GM12878 (cell line): ENCODE measurements around the gene ARHGAP26. TPM values are rescaled to one million over a fixed set of nuclear protein-coding genes. Genes with fewer than 3 reads are reported as not detected.

ENCODE experiments used
- ATAC-seq: fragments of 200-7000 bp; cut with Tn5 transposase; 3 replicates; pipeline ENCODE4 v1.9.1; 2020; ENCODE audit warnings: mild to moderate bottlenecking, moderate library complexity
- BruUV-seq: library from RNA; stranded (reverse); fragments of 400-500 nt; replicated peaks from 2 replicates; lab custom pipeline; 2021; lab: Mats Ljungman, UMichigan
- CTCF ChIA-PET: fragments of 300-600 bp; sonication (Branson Sonifier 250); formaldehyde crosslinking; extraction: SDS; loops from one replicate; lab custom pipeline; 2021; ENCODE audit warnings: inconsistent platforms; lab: Yijun Ruan, JAX
- POLR2A ChIA-PET: fragments of 350-600 bp; formaldehyde crosslinking; extraction: SDS; loops from one replicate; lab custom pipeline; 2021; ENCODE audit warnings: inconsistent platforms; lab: Charles Lee
- RAD21 ChIA-PET: fragments of 300-600 bp; sonication (Branson Sonifier 250); formaldehyde crosslinking; loops from one replicate; lab custom pipeline; 2023; ENCODE audit warnings: antibody characterized with exemption; ENCODE audit not compliant: unreplicated experiment; lab: Charles Lee
- SMC1A ChIA-PET: fragments of 300-600 bp; sonication (Branson Sonifier 250); formaldehyde crosslinking; loops from one replicate; lab custom pipeline; 2023; ENCODE audit not compliant: unreplicated experiment, uncharacterized antibody; lab: Charles Lee
- DNase-seq: peaks from one replicate; pipeline ENCODE4 v3.0.0-alpha.2; 2011; ENCODE audit warnings: low read depth, low spot score
- FAIRE-seq: peaks from 3 replicates; lab custom pipeline; 2011; peaks lifted over from hg19 to GRCh38; lab: Jason Lieb, UNC
- H2AFZ ChIP-seq: 2 replicates; pipeline ENCODE4 v1.6.0; 2011; ENCODE audit warnings: low read depth, low read length, control low read depth; ENCODE audit not compliant: control insufficient read depth
- H3K27ac ChIP-seq: 2 replicates; pipeline ENCODE4 v1.5.1; 2011; ENCODE audit warnings: control low read depth; ENCODE audit not compliant: control insufficient read depth, insufficient read depth
- H3K27me3 ChIP-seq, 2 experiments: replicated peaks in 1 of 2; 2 replicates each; pipeline versions ENCODE4 v1.6.0 to v1.6.1; 2011; ENCODE audit warnings: low read length in 1 of 2; ENCODE audit not compliant: control insufficient read depth in 2 of 2, insufficient read depth in 2 of 2
- H3K36me3 ChIP-seq, 2 experiments: 2 replicates each; pipeline ENCODE4 v1.5.1; 2011; ENCODE audit warnings: low read length in 1 of 2; ENCODE audit not compliant: control insufficient read depth in 2 of 2, insufficient read depth in 2 of 2
- H3K4me1 ChIP-seq: 2 replicates; pipeline ENCODE4 v1.6.1; 2011; ENCODE audit warnings: mild to moderate bottlenecking, low read length, moderate library complexity, mixed read lengths; ENCODE audit not compliant: control insufficient read depth, insufficient read depth
- H3K4me2 ChIP-seq: 2 replicates; pipeline ENCODE4 v1.6.0; 2011; ENCODE audit warnings: control low read depth; ENCODE audit not compliant: control insufficient read depth, insufficient read depth
- H3K4me3 ChIP-seq: fragments of 200-600 bp; sonication (generic); 2 replicates; pipeline ENCODE4 v1.5.1; 2016
- H3K79me2 ChIP-seq: 2 replicates; pipeline ENCODE4 v1.6.0; 2011; ENCODE audit warnings: low read length; ENCODE audit not compliant: control insufficient read depth, insufficient read depth
- H3K9ac ChIP-seq: 2 replicates; pipeline ENCODE4 v1.8.0; 2011; ENCODE audit warnings: low read length, control low read depth, mixed read lengths; ENCODE audit not compliant: control insufficient read depth, insufficient read depth
- H3K9me3 ChIP-seq: replicated peaks from 3 replicates; pipeline ENCODE4 v1.5.1; 2011; ENCODE audit warnings: mild to moderate bottlenecking, low read length; ENCODE audit not compliant: control insufficient read depth, insufficient read depth
- H4K20me1 ChIP-seq: 2 replicates; pipeline ENCODE4 v1.6.0; 2011; ENCODE audit not compliant: control insufficient read depth, insufficient read depth
- LARP7 ChIP-seq: fragments of 450-650 bp; IDR thresholded peaks from 2 replicates; pipeline ENCODE4 v1.6.1; 2017; ENCODE audit warnings: mild to moderate bottlenecking
- MTA2 ChIP-seq: fragments of 450-650 bp; IDR thresholded peaks from 2 replicates; pipeline ENCODE4 v1.6.1; 2016; ENCODE audit warnings: low read depth, mild to moderate bottlenecking, moderate library complexity
- SIX5 ChIP-seq: IDR thresholded peaks from 2 replicates; pipeline ENCODE4 v1.6.1; 2011; ENCODE audit warnings: mild to moderate bottlenecking, low read depth, low read length, moderate library complexity; ENCODE audit not compliant: severe bottlenecking
- SP1 ChIP-seq: IDR thresholded peaks from one replicate; pipeline ENCODE4 v1.6.1; 2011; ENCODE audit warnings: low read depth, low read length
- WRNIP1 ChIP-seq: IDR thresholded peaks from 2 replicates; pipeline ENCODE4 v1.6.1; 2011; ENCODE audit warnings: low read depth, low read length, improper control_type of control experiment, borderline replicate concordance
- ZNF207 ChIP-seq: fragments of 450-650 bp; IDR thresholded peaks from 2 replicates; pipeline ENCODE4 v1.6.1; 2014; ENCODE audit warnings: antibody characterized with exemption, mild to moderate bottlenecking, borderline replicate concordance
- WGBS: methylation state at CpG from one replicate; pipeline ENCODE4 v1.1.6; 2016; ENCODE audit warnings: low lambda C conversion rate; ENCODE audit not compliant: insufficient replicate concordance, insufficient coverage; ENCODE audit errors: missing lambda C conversion rate; 5-methylcytosine and 5-hydroxymethylcytosine counted together
- in situ Hi-C: fragments of 300-500 bp; cut with MboI; formaldehyde crosslinking; loops from 9 replicates; pipeline ENCODE4 v1.14.3; 2018; ENCODE audit warnings: mixed read lengths
- intact Hi-C: fragments of 100-400 bp; cut with micrococcal nuclease; formaldehyde crosslinking; loops from one replicate; pipeline ENCODE4 v1.14.2; 2022; ENCODE audit not compliant: unreplicated experiment
- polyA plus RNA-seq, 11 experiments: library from polyadenylated mRNA; depleted of rRNA in 4 of 11; unstranded in 6 of 11; stranded (reverse) in 5 of 11; fragments of >200 nt; fragmentation: Nextera tagmentation in 4 of 11; fragmentation: Illumina TruSeq in 1 of 11; extraction: Ambion mirVana in 4 of 11; extraction: Trizol in 1 of 11; gene quantifications; 1 replicate in 1 of 11; 2 replicates in 10 of 11; pipeline versions ENCODE4 v1.2.1 to v1.2.3, GENCODE V29; 2011 to 2016; ENCODE audit warnings: inconsistent platforms in 2 of 11, missing spikeins in 2 of 11, low read depth in 1 of 11
- total RNA-seq, 4 experiments: library from RNA; depleted of rRNA in 3 of 4; stranded (reverse); fragments of >200 nt in 3 of 4; fragmentation: Illumina TruSeq in 1 of 4; extraction: Trizol in 1 of 4; gene quantifications; 2 replicates each; pipeline versions ENCODE4 v1.2.1 to v1.2.3, GENCODE V29; 2013 to 2021
- TF ChIP-seq, protein P1 (sequence below): fragments of 450-650 bp; IDR thresholded peaks from 2 replicates; pipeline ENCODE4 v1.6.1; 2016; ENCODE audit warnings: mild to moderate bottlenecking
- TF ChIP-seq, protein P2 (sequence below): IDR thresholded peaks from 2 replicates; pipeline ENCODE4 v1.6.1; 2011; ENCODE audit warnings: borderline replicate concordance, low read depth, mild to moderate bottlenecking, moderate library complexity, low read length; ENCODE audit not compliant: insufficient read depth, poor library complexity, severe bottlenecking
- TF ChIP-seq, protein P3 (sequence below): fragments of 450-650 bp; conservative IDR thresholded peaks from 2 replicates; pipeline ENCODE4 v1.6.1; 2017; ENCODE audit warnings: mild to moderate bottlenecking, moderate library complexity
- TF ChIP-seq, protein P4 (sequence below): fragments of 450-650 bp; IDR thresholded peaks from 2 replicates; pipeline ENCODE4 v1.6.1; 2017; ENCODE audit warnings: mild to moderate bottlenecking, low read depth, inconsistent platforms; ENCODE audit not compliant: poor library complexity, severe bottlenecking

The ARHGAP26 gene
- total and polyA plus RNA-seq, 10 of the 15 experiments (the other 5 are each of a cell fraction or from before 2014, with no cell fraction given), result 9.4 to 41.5 (median 19.3) TPM

DNA sequence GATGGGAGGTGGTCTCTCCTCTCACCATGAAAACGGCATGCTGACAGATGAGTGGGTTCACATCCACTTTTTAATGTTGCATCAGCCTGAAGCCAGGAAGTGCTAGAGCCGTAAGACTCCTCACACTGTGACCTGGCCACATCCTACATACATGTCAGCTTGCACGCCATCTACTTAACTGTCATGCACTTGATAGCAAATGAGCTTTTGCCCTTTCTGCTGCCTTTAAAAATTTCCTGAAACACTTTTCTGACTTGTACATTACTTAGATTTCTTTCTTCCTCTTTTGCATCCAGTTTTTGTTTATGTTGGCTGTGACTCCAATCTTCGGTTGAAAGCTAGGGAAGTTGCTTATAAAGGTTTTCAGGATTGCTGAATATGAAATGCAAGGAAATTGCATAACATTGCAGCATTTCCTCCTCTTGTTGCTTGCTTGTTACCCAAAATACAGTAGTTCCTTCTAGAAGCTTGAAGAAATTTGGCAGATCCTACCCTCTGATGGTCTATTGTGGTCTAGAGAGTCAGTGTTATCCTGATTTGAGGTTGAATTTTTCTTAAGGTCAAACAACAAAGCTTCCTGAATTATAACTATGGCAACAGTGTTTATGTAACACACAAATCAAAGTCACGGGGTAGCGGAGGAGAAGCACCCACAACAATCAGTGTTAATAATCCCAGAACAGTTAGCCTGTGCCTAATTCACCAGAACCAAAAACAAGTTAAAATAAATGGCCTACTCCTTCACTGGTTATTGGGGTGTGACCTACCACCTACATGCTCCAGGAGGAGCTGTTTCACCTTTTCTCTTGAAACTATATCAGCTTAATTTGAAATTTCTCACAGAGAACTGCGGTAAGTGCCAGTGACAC is 232.5 kb downstream of the ARHGAP26 start:
- in situ Hi-C loops (loop anchor here (10.0 kb wide), 3 partner anchors 78 to 1182 kb away; no protein-coding TSS in a partner anchor), intact Hi-C loops (loop anchor here (1.0 to 10.0 kb wide), 7 partner anchors 52 to 962 kb away; no protein-coding TSS in a partner anchor)
- Histone ChIP-seq H3K27ac (peak overlapping the region; percentile 89), H3K79me2 (no peaks in the 10 kb centered on the region; the same call in none of the 2 replicates), H3K4me3 (no peak overlapping the region), H3K4me2 (peak overlapping the region; percentile 61), H3K36me3 (no peaks in the 10 kb centered on the region), H3K9ac (peak overlapping the region; percentile 58), H3K9me3 (no peaks in the 10 kb centered on the region; the same call in 2 of the 3 replicates), H4K20me1 (no peaks in the 10 kb centered on the region), H3K4me1 (peaks cover 49% of the 10 kb centered on the region), H2AFZ (peak overlapping the region; percentile 5), H3K27me3 (no peaks in the 10 kb centered on the region)
- FAIRE-seq (peak; percentile 68), DNase-seq (peak; percentile 82), ATAC-seq (peak; percentile 78)
- POLR2A ChIA-PET, result interaction anchor here (0.6 to 3.0 kb wide), 26 partner anchors 17 to 823 kb away, joined by 3 to 20 read pairs (median 4); no protein-coding TSS in a partner anchor
- SMC1A ChIA-PET, result interaction anchor here (0.6 to 11.6 kb wide), 70 partner anchors 7 to 1187 kb away, joined by 3 to 149 read pairs (median 4); partner anchors contain the start of gene NR3C1
- BruUV-seq, result TSS peak; percentile 79
- RAD21 ChIA-PET, result interaction anchor here (0.6 to 11.9 kb wide), 68 partner anchors 10 to 1189 kb away, joined by 3 to 129 read pairs (median 4); partner anchors contain the start of genes KCTD16, NR3C1 and YIPF5
- WGBS, result under 1% methylated on average over 7 of the region's 7 CpGs
- CTCF ChIA-PET, result interaction anchor here (0.5 to 9.6 kb wide), 41 partner anchors 8 to 965 kb away, joined by 3 to 92 read pairs (median 4); partner anchors contain the start of gene NR3C1
- TF ChIP-seq, protein P1, sequence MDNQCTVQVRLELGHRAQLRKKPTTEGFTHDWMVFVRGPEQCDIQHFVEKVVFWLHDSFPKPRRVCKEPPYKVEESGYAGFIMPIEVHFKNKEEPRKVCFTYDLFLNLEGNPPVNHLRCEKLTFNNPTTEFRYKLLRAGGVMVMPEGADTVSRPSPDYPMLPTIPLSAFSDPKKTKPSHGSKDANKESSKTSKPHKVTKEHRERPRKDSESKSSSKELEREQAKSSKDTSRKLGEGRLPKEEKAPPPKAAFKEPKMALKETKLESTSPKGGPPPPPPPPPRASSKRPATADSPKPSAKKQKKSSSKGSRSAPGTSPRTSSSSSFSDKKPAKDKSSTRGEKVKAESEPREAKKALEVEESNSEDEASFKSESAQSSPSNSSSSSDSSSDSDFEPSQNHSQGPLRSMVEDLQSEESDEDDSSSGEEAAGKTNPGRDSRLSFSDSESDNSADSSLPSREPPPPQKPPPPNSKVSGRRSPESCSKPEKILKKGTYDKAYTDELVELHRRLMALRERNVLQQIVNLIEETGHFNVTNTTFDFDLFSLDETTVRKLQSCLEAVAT, result peak; percentile 76
- TF ChIP-seq WRNIP1 (0 out of 2 replicates have a peak, but pooled peaks have one; percentile 34), SIX5 (no peak), LARP7 (no peak), ZNF207 (no peak), MTA2 (peak; percentile 64), SP1 (peak; percentile 70)
- TF ChIP-seq, protein P2, sequence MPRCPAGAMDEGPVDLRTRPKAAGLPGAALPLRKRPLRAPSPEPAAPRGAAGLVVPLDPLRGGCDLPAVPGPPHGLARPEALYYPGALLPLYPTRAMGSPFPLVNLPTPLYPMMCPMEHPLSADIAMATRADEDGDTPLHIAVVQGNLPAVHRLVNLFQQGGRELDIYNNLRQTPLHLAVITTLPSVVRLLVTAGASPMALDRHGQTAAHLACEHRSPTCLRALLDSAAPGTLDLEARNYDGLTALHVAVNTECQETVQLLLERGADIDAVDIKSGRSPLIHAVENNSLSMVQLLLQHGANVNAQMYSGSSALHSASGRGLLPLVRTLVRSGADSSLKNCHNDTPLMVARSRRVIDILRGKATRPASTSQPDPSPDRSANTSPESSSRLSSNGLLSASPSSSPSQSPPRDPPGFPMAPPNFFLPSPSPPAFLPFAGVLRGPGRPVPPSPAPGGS, result peak; percentile 68
- TF ChIP-seq, protein P3, sequence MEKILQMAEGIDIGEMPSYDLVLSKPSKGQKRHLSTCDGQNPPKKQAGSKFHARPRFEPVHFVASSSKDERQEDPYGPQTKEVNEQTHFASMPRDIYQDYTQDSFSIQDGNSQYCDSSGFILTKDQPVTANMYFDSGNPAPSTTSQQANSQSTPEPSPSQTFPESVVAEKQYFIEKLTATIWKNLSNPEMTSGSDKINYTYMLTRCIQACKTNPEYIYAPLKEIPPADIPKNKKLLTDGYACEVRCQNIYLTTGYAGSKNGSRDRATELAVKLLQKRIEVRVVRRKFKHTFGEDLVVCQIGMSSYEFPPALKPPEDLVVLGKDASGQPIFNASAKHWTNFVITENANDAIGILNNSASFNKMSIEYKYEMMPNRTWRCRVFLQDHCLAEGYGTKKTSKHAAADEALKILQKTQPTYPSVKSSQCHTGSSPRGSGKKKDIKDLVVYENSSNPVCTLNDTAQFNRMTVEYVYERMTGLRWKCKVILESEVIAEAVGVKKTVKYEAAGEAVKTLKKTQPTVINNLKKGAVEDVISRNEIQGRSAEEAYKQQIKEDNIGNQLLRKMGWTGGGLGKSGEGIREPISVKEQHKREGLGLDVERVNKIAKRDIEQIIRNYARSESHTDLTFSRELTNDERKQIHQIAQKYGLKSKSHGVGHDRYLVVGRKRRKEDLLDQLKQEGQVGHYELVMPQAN, result 0 out of 2 replicates have a peak, but pooled peaks have one; percentile 25
- TF ChIP-seq, protein P4, sequence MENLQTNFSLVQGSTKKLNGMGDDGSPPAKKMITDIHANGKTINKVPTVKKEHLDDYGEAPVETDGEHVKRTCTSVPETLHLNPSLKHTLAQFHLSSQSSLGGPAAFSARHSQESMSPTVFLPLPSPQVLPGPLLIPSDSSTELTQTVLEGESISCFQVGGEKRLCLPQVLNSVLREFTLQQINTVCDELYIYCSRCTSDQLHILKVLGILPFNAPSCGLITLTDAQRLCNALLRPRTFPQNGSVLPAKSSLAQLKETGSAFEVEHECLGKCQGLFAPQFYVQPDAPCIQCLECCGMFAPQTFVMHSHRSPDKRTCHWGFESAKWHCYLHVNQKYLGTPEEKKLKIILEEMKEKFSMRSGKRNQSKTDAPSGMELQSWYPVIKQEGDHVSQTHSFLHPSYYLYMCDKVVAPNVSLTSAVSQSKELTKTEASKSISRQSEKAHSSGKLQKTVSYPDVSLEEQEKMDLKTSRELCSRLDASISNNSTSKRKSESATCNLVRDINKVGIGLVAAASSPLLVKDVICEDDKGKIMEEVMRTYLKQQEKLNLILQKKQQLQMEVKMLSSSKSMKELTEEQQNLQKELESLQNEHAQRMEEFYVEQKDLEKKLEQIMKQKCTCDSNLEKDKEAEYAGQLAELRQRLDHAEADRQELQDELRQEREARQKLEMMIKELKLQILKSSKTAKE, result peak; percentile 58
